CD14-positive monocyte (primary cell): Measurements from ENCODE around the gene PHACTR2. TPM values are rescaled to one million over a fixed set of nuclear protein-coding genes. Genes with fewer than 3 reads are reported as not detected.
A peak's percentile ranks its signal among the peaks of the same experiment; 100 is the strongest.

Experiments used
- DNase-seq, 3 donors: peaks; one replicate each; pipeline ENCODE4 v3.0.0-alpha.2; 2011 to 2022
- H2AFZ ChIP-seq: 2 replicates; pipeline ENCODE4 v1.6.0; 2012; ENCODE audit warnings: mild to moderate bottlenecking, low read depth, low read length, inconsistent platforms; ENCODE audit not compliant: insufficient read depth, poor library complexity, severe bottlenecking
- H3K27ac ChIP-seq, 2 donors: 1 replicate in 1 of 2; 2 replicates in 1 of 2; pipeline ENCODE4 v1.5.1; 2012 to 2013; ENCODE audit warnings: low read length in 2 of 2, control low read depth in 1 of 2, inconsistent platforms in 1 of 2, low read depth in 1 of 2, mild to moderate bottlenecking in 1 of 2
- H3K27me3 ChIP-seq, 2 donors: one replicate each; pipeline versions ENCODE4 v1.6.0 to v1.6.1; 2011 to 2013; ENCODE audit warnings: low read length in 2 of 2; ENCODE audit not compliant: control insufficient read depth in 2 of 2, insufficient read depth in 2 of 2
- H3K36me3 ChIP-seq, 2 donors: replicated peaks in 1 of 2; 1 replicate in 1 of 2; 2 replicates in 1 of 2; pipeline versions ENCODE4 v1.5.1 to v1.6.1; 2012 to 2013; ENCODE audit warnings: low read length in 2 of 2, control low read depth in 1 of 2, inconsistent platforms in 1 of 2, mild to moderate bottlenecking in 1 of 2; ENCODE audit not compliant: insufficient read depth in 2 of 2, control insufficient read depth in 1 of 2
- H3K4me1 ChIP-seq, 2 donors: 1 replicate in 1 of 2; 2 replicates in 1 of 2; pipeline versions ENCODE4 v1.5.1 to v1.6.1; 2012 to 2013; ENCODE audit warnings: low read length in 2 of 2, control low read depth in 1 of 2, inconsistent platforms in 1 of 2, mild to moderate bottlenecking in 1 of 2, moderate library complexity in 1 of 2; ENCODE audit not compliant: insufficient read depth in 2 of 2, control insufficient read depth in 1 of 2
- H3K4me2 ChIP-seq: replicated peaks from 2 replicates; pipeline ENCODE3; 2012; ENCODE audit warnings: low read length, moderate library complexity, mild to moderate bottlenecking; ENCODE audit not compliant: poor library complexity, severe bottlenecking; ENCODE audit errors: extremely low read depth
- H3K4me3 ChIP-seq, 3 experiments: fragments of 200-600 bp in 1 of 3; sonication (generic) in 1 of 3; replicated peaks in 1 of 3; 1 replicate in 2 of 3; 2 replicates in 1 of 3; pipeline ENCODE4 v1.5.1; 2011 to 2013; ENCODE audit warnings: low read length in 3 of 3, mild to moderate bottlenecking in 3 of 3, control low read depth in 2 of 3, low read depth in 2 of 3, inconsistent platforms in 1 of 3, moderate library complexity in 1 of 3
- H3K79me2 ChIP-seq: 2 replicates; pipeline ENCODE4 v1.6.0; 2012; ENCODE audit warnings: mild to moderate bottlenecking, control low read depth, inconsistent platforms, low read length, moderate library complexity; ENCODE audit not compliant: insufficient read depth
- H3K9ac ChIP-seq: 2 replicates; pipeline ENCODE4 v1.6.0; 2017; ENCODE audit warnings: low read length, mild to moderate bottlenecking; ENCODE audit not compliant: insufficient read depth, poor library complexity, severe bottlenecking
- H3K9me3 ChIP-seq, 2 donors: replicated peaks in 1 of 2; 1 replicate in 1 of 2; 2 replicates in 1 of 2; pipeline versions ENCODE4 v1.5.1 to v1.6.1; 2012 to 2013; ENCODE audit warnings: low read length in 2 of 2, control low read depth in 1 of 2; ENCODE audit not compliant: control insufficient read depth in 1 of 2, insufficient read depth in 1 of 2
- H4K20me1 ChIP-seq: 2 replicates; pipeline ENCODE4 v1.6.0; 2012; ENCODE audit warnings: mild to moderate bottlenecking, low read length, control low read depth, moderate library complexity; ENCODE audit not compliant: insufficient read depth
- H3K27ac Mint-ChIP-seq, 7 donors: one replicate each; pipeline ENCODE4 v1.8.0; 2020; ENCODE audit warnings: mild to moderate bottlenecking in 7 of 7, mixed read lengths in 7 of 7, moderate library complexity in 6 of 7, inconsistent platforms in 2 of 7
- H3K27me3 Mint-ChIP-seq, 3 donors: one replicate each; pipeline ENCODE4 v1.8.0; 2021 to 2022; ENCODE audit warnings: low read depth in 3 of 3, mild to moderate bottlenecking in 3 of 3, mixed read lengths in 3 of 3, moderate library complexity in 3 of 3, inconsistent platforms in 1 of 3
- H3K36me3 Mint-ChIP-seq, 2 donors: one replicate each; pipeline ENCODE4 v1.8.0; 2020; ENCODE audit warnings: mixed read lengths in 2 of 2, inconsistent platforms in 1 of 2, mild to moderate bottlenecking in 1 of 2
- H3K4me1 Mint-ChIP-seq: one replicate; pipeline ENCODE4 v1.8.0; 2020; ENCODE audit warnings: mild to moderate bottlenecking, mixed read lengths
- H3K4me3 Mint-ChIP-seq, 2 donors: one replicate each; pipeline ENCODE4 v1.8.0; 2020; ENCODE audit warnings: mild to moderate bottlenecking in 2 of 2, mixed read lengths in 2 of 2, moderate library complexity in 1 of 2
- H3K9me3 Mint-ChIP-seq, 7 donors: one replicate each; pipeline ENCODE4 v1.8.0; 2020 to 2022; ENCODE audit warnings: mixed read lengths in 7 of 7, mild to moderate bottlenecking in 6 of 7, moderate library complexity in 6 of 7, inconsistent platforms in 2 of 7
- CTCF ChIP-seq: fragments of 200-600 bp; IDR thresholded peaks from one replicate; pipeline ENCODE4 v1.8.0; 2022; ENCODE audit warnings: antibody characterized with exemption, mild to moderate bottlenecking
- WGBS: methylation state at CpG from one replicate; pipeline ENCODE4 v1.1.5; 2013; ENCODE audit warnings: missing lambda C conversion rate; ENCODE audit not compliant: insufficient coverage; 5-methylcytosine and 5-hydroxymethylcytosine counted together
- intact Hi-C, 2 donors: fragments of 100-400 bp; cut with micrococcal nuclease; formaldehyde crosslinking; loops; one replicate each; pipeline versions ENCODE4 v1.15.0 to v1.15.1; 2023
- polyA plus RNA-seq, 3 donors: library from polyadenylated mRNA; depleted of rRNA in 1 of 3; unstranded in 2 of 3; stranded (reverse) in 1 of 3; fragments of 300-500 nt in 2 of 3; fragments of >200 nt in 1 of 3; fragmentation: Illumina TruSeq in 2 of 3; gene quantifications; 1 replicate in 2 of 3; 2 replicates in 1 of 3; pipeline ENCODE4 v1.2.3, GENCODE V29; 2012 to 2021

Gene PHACTR2
- polyA plus RNA-seq, 3 donors: 9.6 to 11.6 (median 11.2) TPM

- H3K4me3 ChIP-seq: no peak overlapping the region
- H3K27me3 ChIP-seq: no peaks in the 10 kb centered on the region
- H3K9me3 Mint-ChIP-seq: peaks cover 6 to 27% (median 13%) of the 10 kb centered on the region in 7 donors
- no peak overlapping the region for H3K4me2 ChIP-seq
- peaks cover 27% of the 10 kb centered on the region for H3K4me1 Mint-ChIP-seq
- H3K9ac ChIP-seq: no peak overlapping the region
- no peak for DNase-seq
- TF ChIP-seq CTCF: no peak
- no CpG with 5 or more reads among the region's 1 CpG for WGBS
- H2AFZ ChIP-seq: no peak overlapping the region
- H4K20me1 ChIP-seq: no peaks in the 10 kb centered on the region
- H3K36me3 ChIP-seq: peaks cover 2 to 16% of the 10 kb centered on the region in 2 donors
- peaks cover 5% of the 10 kb centered on the region for H3K79me2 ChIP-seq
- peaks cover 0 to 8% (median 0%) of the 10 kb centered on the region in 3 donors for H3K27me3 Mint-ChIP-seq
- peaks cover 20 to 21% of the 10 kb centered on the region in 2 donors for H3K4me1 ChIP-seq
- intact Hi-C loops: no loop called here
- no peak overlapping the region for H3K4me3 Mint-ChIP-seq
- peak overlapping the region in 1 of 7 donors; percentile 31 for H3K27ac Mint-ChIP-seq
- no peak overlapping the region for H3K27ac ChIP-seq
- H3K9me3 ChIP-seq: peaks cover 0 to 10% of the 10 kb centered on the region in 2 donors
- peaks cover 23 to 31% of the 10 kb centered on the region in 2 donors for H3K36me3 Mint-ChIP-seq
These were observed 49.3 kb downstream of the PHACTR2 start for GRCh38 chr6:143727035-143727434.

- Histone ChIP-seq H3K79me2 (peaks cover 45% of the 10 kb centered on the region), H3K4me3 (peak overlapping the region in 1 of 3 experiments; percentile 62), H3K9me3 (no peaks in the 10 kb centered on the region), H4K20me1 (no peaks in the 10 kb centered on the region), H3K36me3 (no peaks in the 10 kb centered on the region), H3K4me2 (peak overlapping the region; percentile 61), H3K27ac (peak overlapping the region in 1 of 2 donors; percentile 78), H2AFZ (no peak overlapping the region), H3K9ac (no peak overlapping the region), H3K4me1 (peaks cover 43 to 44% of the 10 kb centered on the region in 2 donors), H3K27me3 (no peaks in the 10 kb centered on the region)
- peaks cover 0 to 6% (median 3%) of the 10 kb centered on the region in 7 donors for H3K9me3 Mint-ChIP-seq
- H3K27ac Mint-ChIP-seq: peak overlapping the region; percentile 32 to 86 (median 80)
- TF ChIP-seq CTCF: no peak
- intact Hi-C loops: no loop called here
- H3K27me3 Mint-ChIP-seq: peaks cover 0 to 1% (median 0%) of the 10 kb centered on the region in 3 donors
- WGBS: 40% methylated on average over 1 of the region's 1 CpG
- H3K36me3 Mint-ChIP-seq: peaks cover 0 to 2% of the 10 kb centered on the region in 2 donors
- DNase-seq: no peak
- H3K4me3 Mint-ChIP-seq: peak overlapping the region in 1 of 2 donors; percentile 66
- peaks cover 48% of the 10 kb centered on the region for H3K4me1 Mint-ChIP-seq
These were observed 54.0 kb downstream of the PHACTR2 start for GRCh38 chr6:143731789-143732188.
